ENCODE results near the gene APLF.

- TF ChIP-seq GABPA (IDR thresholded peaks at IDR 0.05; ENCODE audit: low read depth) (no peak), TAF1 (IDR thresholded peaks at IDR 0.05; ENCODE audit: borderline replicate concordance, low read depth, low read length) (no peak), RCOR1 (IDR thresholded peaks at IDR 0.05; ENCODE audit: low read length) (no peak), CTCF (IDR thresholded peaks at IDR 0.05) (no peak), RFX5 (IDR thresholded peaks at IDR 0.05; ENCODE audit: low read length) (no peak), YY1 (IDR thresholded peaks at IDR 0.05; ENCODE audit: low read depth) (no peak), RAD21 (IDR thresholded peaks at IDR 0.05; ENCODE audit: low read length) (no peak)
These were observed 11.2 kb upstream of the APLF start for GRCh38 chr2:68456198-68456597.

Data from SK-N-SH (cell line).